ENCODE measurements around the gene ZFYVE19. TPM values are rescaled to one million over a fixed set of nuclear protein-coding genes. Genes with fewer than 3 reads are reported as not detected.

Gene ZFYVE19
- total RNA-seq, 4 donors from 2014 or later = 13.3 to 25.5 (median 19.7) TPM

DNA sequence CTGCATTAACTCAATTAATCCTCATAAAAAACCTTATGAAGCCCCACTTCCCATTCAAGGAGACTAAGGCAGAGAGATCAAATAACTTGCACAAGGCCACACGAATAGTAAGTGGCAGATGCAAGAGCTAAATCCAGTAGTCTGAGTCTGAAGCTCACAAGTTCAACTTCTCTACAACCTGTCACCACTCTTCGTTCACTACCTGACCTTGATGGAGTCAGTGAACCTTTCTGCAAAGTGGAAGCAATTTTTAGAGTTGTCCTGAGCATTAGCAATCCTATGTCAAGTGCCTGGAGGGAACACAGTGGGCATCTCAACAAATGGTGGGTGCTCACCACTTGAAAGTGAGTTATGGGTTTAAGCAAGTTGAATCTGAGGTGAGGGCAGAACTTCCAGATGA, 34.9 kb downstream of the ZFYVE19 start:
- TF ChIP-seq, protein P1, sequence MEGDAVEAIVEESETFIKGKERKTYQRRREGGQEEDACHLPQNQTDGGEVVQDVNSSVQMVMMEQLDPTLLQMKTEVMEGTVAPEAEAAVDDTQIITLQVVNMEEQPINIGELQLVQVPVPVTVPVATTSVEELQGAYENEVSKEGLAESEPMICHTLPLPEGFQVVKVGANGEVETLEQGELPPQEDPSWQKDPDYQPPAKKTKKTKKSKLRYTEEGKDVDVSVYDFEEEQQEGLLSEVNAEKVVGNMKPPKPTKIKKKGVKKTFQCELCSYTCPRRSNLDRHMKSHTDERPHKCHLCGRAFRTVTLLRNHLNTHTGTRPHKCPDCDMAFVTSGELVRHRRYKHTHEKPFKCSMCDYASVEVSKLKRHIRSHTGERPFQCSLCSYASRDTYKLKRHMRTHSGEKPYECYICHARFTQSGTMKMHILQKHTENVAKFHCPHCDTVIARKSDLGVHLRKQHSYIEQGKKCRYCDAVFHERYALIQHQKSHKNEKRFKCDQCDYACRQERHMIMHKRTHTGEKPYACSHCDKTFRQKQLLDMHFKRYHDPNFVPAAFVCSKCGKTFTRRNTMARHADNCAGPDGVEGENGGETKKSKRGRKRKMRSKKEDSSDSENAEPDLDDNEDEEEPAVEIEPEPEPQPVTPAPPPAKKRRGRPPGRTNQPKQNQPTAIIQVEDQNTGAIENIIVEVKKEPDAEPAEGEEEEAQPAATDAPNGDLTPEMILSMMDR (IDR thresholded peaks at IDR 0.05) = no peak
- TF ChIP-seq POLR2AphosphoS5 (IDR thresholded peaks at IDR 0.05) (no peak), POLR2A (IDR thresholded peaks at IDR 0.05) (no peak), EP300 (IDR thresholded peaks at IDR 0.05) (no peak)
- WGBS, 2 donors (ENCODE audit: low coverage in 1 of 2) = 71 to 93% methylated on average over 1 to 2 of the region's 2 CpGs

DNA sequence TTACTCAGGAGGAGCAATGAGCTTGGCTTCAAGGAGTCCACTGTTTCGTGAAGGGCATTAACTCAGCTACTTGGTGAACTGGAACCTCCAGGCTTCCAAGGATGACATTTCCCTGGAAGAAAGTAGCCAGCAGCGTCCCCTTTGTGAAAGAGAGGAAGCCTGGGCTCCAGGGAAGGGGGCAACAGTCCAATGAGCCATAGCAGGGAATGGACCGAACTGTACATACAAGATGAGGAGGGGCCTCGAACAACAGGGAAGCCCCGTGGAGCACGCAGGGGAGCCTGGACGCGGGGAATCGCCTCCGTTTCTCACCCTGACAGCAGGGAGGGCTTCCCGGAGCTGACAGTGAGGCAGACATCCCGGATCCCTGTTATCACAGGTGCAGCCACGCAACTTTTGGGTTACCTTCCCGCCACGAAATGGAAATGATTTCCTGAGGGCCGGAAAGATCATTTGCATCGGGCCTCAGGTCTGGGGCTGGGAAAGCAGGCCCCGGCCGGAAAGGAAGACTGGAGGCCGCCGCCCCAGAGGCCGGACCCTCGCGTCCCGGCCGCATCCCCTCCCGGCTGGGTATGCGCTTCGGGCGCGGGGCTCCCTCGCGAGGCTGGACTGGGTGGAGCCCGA, 36.5 kb downstream of the ZFYVE19 start:
- TF ChIP-seq, protein P1 (IDR thresholded peaks at IDR 0.05) = no peak
- TF ChIP-seq EP300 (IDR thresholded peaks at IDR 0.05) (no peak), POLR2AphosphoS5 (IDR thresholded peaks at IDR 0.05) (no peak), POLR2A (IDR thresholded peaks at IDR 0.05) (no peak)

More for the DNA sequence above, 34.9 kb downstream of the ZFYVE19 start:
- Histone ChIP-seq H3K27me3 (peaks cover 50% of the 10 kb centered on the region), H3K4me1 (peaks cover 4 to 20% (median 11%) of the 10 kb centered on the region in 3 donors), H3K36me3 (no peaks in the 10 kb centered on the region), H3K27ac (no peak overlapping the region), H3K9me3 (no peaks in the 10 kb centered on the region), H3K4me3 (no peak overlapping the region)
- ATAC-seq = no peak

DNA sequence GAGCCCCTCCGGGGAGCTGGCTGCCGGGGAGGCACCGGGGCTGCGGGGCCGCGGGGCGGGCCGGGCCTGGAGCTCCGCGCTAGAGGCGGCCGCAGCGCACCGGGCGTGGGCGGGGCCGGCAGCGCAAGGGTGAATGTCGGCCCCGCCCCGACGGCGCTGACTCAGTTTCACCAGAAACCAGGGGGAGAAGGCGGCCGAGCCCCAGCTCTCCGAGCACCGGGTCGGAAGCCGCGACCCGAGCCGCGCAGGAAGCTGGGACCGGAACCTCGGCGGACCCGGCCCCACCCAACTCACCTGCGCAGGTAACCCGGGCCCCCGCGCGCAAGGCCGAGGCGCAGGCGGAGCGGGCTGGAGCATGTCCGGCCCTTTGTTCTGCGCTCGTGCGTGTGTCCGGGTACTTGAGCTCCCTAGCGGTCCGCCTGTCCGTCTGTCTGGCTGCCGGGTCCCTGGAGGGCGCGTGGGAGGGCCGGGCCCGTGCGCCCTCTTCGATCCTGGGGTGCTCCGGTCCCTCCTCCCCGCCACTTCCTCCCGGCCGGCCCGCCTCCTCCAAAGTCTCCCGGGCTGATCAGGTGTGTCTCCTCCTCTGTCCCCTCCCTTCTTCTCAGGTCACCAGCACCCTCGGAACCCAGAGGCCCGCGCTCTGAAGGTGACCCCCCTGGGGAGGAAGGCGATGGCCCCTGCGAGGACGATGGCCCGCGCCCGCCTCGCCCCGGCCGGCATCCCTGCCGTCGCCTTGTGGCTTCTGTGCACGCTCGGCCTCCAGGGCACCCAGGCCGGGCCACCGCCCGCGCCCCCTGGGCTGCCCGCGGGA, 37.2 kb downstream of the ZFYVE19 start, which contains the start of gene SPINT1:
Gene SPINT1 (plus strand): TSS at position 164 of the 811 bp plus-strand sequence. CDS start 507 bp downstream, at position 671.
- ATAC-seq = no peak
- Histone ChIP-seq H3K27ac (no peak within 1 kb of the TSS), H3K27me3 (peaks cover 58% of the 10 kb centered on the region), H3K4me1 (peaks cover 4 to 20% (median 11%) of the 10 kb centered on the region in 3 donors), H3K4me3 (peak within 1 kb of the TSS; percentile 13 to 53), H3K36me3 (no peaks in the 10 kb centered on the region), H3K9me3 (no peaks in the 10 kb centered on the region)
- 0% methylated on average over 11 of the region's 89 CpGs; no CpG with 5 or more reads in 1 of the 2 donors for WGBS, 2 donors (ENCODE audit: low coverage in 1 of 2)
- TF ChIP-seq EP300 (IDR thresholded peaks at IDR 0.05) (no peak), POLR2AphosphoS5 (IDR thresholded peaks at IDR 0.05) (no peak), POLR2A (IDR thresholded peaks at IDR 0.05) (no peak)
- TF ChIP-seq, protein P1 (IDR thresholded peaks at IDR 0.05) = no peak

More for the DNA sequence above, 36.5 kb downstream of the ZFYVE19 start:
- H3K4me1 ChIP-seq = peaks cover 4 to 20% (median 11%) of the 10 kb centered on the region in 3 donors
- 34 to 37% methylated on average over 10 to 11 of the region's 34 CpGs for WGBS, 2 donors (ENCODE audit: low coverage in 1 of 2)
- H3K36me3 ChIP-seq = no peaks in the 10 kb centered on the region
- H3K4me3 ChIP-seq = peak overlapping the region in 1 of 2 donors; percentile 53
- H3K9me3 ChIP-seq = no peaks in the 10 kb centered on the region
- H3K27me3 ChIP-seq = peaks cover 58% of the 10 kb centered on the region
- no peak overlapping the region for H3K27ac ChIP-seq
- no peak for ATAC-seq

DNA sequence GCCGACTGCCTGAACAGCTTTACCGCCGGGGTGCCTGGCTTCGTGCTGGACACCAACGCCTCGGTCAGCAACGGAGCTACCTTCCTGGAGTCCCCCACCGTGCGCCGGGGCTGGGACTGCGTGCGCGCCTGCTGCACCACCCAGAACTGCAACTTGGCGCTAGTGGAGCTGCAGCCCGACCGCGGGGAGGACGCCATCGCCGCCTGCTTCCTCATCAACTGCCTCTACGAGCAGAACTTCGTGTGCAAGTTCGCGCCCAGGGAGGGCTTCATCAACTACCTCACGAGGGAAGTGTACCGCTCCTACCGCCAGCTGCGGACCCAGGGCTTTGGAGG, 37.8 kb downstream of the ZFYVE19 start:
- peaks cover 4 to 20% (median 11%) of the 10 kb centered on the region in 3 donors for H3K4me1 ChIP-seq
- peaks cover 58% of the 10 kb centered on the region for H3K27me3 ChIP-seq
- no peak overlapping the region for H3K27ac ChIP-seq
- peak; percentile 33 for ATAC-seq
- 0 to 7% methylated on average over 4 of the region's 28 CpGs for WGBS, 2 donors (ENCODE audit: low coverage in 1 of 2)
- peak overlapping the region; percentile 13 to 53 for H3K4me3 ChIP-seq
- no peaks in the 10 kb centered on the region for H3K9me3 ChIP-seq
- no peaks in the 10 kb centered on the region for H3K36me3 ChIP-seq
- no peak for TF ChIP-seq EP300 (IDR thresholded peaks at IDR 0.05)
- TF ChIP-seq POLR2AphosphoS5 (IDR thresholded peaks at IDR 0.05) = no peak
- TF ChIP-seq, protein P1 (IDR thresholded peaks at IDR 0.05) = no peak
- TF ChIP-seq POLR2A (IDR thresholded peaks at IDR 0.05) = no peak
